NCI-H146 (cell line): ENCODE results near the gene SEC63.
A peak's percentile ranks its signal among the peaks of the same experiment; 100 is the strongest.
"Not testable (repeated sequence)": the region's sequence is repeated elsewhere in the genome, so short reads cannot be mapped to it uniquely, and the experiment has no call there.

ENCODE experiments used
- DNase-seq: peaks from one replicate; lab custom pipeline; 2025; lab: John Stamatoyannopoulos, UW

Gene SEC63

DNA sequence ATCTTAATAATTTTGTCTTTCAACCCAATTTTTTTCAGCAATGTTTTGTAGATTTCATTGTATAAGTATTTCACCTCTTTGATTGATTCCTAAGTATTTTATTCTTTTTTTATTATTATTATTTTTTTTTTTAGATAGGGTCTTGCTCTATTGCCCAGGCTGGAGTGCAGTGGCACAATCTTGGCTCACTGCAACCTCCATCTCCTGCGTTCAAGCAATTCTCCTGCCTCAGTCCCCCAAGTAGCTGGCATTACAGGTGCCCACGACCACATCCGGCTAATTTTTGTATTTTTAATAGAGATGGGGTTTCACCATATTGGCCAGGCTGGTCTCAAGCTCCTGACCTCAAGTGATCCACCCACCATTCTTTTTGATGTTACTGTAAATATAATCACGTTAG lies 97.0 kb downstream of the SEC63 start:
- DNase-seq, result not testable (repeated sequence)

DNA sequence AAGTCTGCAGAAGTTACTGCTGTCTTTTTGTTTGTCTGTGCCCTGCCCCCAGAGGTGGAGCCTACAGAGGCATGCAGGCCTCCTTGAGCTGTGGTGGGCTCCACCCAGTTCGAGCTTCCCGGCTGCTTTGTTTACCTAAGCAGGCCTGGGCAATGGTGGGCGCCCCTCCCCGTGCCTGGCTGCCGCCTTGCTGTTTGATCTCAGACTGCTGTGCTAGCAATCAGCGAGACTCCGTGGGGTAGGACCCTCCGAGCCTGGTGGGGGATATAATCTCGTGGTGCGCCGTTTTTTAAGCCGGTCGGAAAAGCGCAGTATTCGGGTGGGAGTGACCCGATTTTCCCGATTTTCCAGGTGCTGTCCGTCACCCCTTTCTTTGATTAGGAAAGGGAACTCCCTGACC lies 97.9 kb downstream of the SEC63 start:
- DNase-seq, result peak; percentile 29

DNA sequence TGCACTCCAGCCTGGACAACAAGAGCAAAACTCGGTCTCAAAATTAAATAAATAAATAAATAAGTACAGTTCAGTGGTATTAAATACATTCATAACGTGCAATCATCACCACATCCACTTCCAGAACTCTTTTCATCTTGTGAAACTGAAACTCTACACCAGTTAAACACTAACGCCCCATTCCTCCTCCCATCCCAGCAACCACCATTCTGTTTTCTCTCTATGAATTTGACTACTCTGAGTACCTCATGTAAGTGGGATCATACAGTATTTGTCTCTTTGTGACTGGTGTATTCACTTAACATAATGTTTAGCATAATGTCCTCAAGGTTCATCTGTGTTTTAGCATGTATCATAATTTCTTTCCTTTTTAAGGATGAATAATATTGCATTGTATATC lies 104.8 kb downstream of the SEC63 start:
- no peak for DNase-seq

DNA sequence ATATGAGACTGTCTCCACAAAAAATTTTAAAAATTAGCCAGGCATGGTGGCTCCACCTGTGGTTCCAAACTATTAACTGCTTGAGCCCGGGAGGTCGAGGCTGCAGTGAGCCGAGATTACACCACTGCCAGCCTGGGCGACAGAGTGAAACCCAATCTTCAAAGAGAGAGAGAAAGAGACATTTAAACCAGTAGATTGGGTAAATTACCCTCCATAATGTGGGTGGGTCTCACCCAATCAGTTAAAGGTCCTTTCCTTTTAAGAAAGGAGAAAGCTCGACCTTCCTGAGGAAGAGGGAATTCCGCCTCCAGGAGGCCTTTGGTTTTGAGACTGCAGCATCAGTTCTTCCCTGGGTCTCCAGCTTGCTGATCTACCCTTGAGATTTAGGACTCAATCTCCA lies 108.7 kb downstream of the SEC63 start:
- DNase-seq, result no peak

DNA sequence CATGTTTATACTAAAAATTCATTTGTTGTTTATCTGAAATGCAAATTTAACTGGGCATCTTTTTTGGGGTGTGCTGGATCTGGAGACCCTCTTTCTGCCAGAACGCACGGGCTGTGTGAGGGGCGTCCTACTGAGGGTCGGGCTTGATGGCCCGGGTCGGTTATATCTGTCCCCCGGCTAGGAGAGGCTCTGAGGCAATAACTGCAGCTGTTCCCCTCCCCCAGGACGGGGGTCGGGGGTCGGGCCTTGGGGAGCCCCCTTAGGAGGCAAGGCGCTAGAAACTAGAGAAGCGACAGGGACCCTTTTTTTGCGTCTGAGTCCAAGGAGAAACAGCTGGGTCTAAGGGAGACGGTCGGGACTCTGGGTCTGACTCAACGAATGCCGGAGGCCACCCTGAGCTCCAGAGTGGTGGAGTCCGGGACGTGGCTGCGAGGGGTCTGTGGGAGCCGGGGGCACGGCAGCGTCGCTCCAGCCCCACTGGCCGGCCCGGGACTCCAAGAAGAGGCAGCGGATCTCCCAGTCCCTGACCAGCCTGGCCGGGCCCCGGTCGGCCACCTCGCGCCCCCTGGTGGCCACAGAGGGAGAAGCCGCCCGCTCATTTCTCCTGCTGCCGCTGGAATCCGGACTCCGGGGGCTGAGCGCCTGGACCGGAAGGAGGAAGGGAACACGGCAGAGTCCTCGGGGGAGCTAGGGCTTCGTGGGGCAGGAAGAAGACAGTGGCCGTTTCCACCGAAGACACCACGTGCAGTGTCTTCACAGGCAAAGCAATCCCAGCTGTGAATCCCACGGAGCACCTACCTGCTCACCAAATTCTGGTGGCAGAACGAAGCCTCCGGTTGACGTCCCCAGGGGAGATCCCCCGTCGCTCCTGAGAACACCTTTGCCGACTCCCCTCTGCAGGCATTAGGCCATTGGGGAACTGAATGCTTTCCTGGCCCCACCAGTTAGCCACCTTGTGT lies 109.9 kb downstream of the SEC63 start:
- DNase-seq, result peak; percentile 84

GRCh38 chr6:107846262-107846795 lies 111.7 kb downstream of the SEC63 start:
- no peak for DNase-seq

DNA sequence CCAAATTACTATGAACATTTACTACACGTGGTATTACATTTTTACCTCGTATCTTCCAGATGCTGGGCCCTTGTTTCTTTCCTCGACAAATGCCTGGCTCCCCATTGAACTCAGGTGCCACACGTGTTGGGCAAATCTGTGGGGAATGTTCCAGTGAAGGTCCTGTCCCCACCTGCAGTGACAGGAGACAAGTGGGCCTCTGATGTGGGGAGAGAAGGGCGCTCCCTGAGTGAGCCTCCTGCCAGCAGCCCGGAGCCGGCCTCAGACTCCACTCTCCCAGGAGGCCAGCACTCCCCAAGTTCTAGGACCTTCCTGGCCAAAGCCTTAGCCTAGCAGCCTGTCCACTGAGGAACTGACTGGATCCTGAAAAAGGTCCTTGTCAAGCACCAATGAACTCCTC lies 112.2 kb downstream of the SEC63 start:
- DNase-seq, result no peak

DNA sequence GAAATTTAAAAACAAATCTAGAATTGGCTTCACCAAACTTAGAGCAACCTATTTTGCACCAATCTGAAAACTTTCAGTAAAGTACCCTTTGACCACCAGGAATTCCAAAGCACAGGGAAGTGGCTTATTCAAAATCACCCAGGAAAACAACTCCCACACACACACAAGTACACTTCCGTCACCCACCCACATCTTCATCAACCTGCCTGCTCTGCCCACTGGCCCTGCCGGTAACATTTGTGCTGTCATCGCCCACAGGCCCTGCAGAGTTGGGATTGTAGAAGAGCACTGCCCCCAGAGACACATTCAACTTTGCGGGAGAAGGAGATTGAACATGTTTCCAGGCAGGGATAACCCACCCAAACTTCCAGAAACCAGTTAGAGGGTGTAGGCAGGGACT lies 114.6 kb downstream of the SEC63 start:
- no peak for DNase-seq

DNA sequence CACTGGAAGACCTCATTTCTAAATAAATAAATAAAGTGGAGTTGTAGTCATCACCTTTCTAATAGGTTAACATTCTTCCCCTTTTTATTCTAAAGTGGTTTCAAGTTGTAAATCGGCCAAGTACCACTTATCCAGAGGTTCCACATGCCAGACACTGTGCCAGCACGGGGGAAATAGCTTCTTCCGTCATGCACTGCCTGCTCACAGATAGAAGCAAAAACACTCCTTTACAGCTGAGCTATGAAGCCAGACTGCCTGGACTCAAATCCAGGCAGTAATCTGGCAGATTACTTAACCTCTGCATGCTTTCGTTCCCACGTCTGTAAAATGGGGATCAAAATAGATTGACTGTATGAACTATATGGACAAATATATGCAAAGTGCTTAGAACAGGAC lies 116.7 kb downstream of the SEC63 start:
- no peak for DNase-seq

GRCh38 chr6:107840636-107841274 lies 117.3 kb downstream of the SEC63 start:
- no peak for DNase-seq

GRCh38 chr6:107833136-107833535 lies 124.9 kb downstream of the SEC63 start:
- DNase-seq, result no peak

DNA sequence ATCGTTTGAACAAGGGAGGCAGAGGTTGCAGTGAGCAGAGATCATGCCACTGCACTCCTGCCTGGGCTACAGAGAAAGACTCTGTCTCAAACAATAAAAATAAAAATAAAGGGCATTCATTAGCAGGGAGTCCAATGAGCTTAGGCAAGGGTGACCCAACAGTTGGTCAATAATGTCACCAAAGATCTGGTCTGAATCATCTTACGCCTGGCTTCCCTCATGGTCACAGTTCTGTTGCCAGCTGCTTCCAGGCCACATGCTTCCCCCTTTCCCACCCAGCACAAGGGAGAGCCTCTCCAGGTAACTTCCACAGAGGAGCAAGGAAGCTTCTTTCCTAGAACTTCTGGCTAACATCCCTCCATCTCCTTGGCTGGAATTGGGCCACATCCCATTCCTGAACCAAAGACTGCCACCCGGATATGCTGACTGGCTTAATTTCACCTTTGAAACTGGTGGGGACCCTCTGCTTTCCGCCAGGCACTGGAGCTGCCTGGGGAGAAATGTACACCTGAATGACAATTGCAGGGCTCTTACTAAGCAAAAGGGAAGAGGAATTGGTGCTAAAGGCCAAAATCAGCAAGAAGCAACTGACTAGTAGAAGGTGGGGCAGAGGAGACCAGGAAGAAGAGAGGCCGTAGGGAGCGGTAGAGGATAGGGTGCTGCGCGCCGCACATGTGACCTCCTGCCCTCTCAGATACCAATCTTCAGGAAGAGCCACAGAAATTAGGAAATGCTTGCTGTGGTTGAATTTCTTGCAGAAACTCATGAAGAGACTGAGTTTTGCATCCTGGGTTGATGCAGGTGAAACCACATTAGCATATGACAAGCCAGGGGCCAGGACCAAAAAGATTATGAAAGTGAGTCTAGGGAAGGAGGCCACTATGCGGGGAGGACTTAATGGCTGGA lies 125.6 kb downstream of the SEC63 start:
- no peak for DNase-seq

DNA sequence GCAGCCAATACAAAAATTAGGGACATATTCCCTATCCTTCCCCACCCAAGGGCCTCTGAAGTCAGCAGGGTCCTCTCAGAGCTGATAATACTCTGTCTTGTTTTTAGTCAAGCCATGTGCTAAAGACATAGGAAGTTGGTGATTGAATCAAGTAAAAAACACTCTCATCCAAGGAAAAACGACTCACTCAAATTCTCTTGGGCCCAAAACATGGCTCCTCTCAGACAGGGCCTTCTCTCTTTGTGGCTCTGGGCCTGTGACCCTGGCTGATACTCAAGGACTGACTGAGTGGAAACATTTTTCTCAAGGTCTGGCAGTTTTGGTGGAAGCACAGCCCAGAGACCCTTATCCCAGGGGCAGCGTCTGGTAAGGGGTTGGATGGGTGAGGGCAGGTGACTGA lies 127.9 kb downstream of the SEC63 start:
- no peak for DNase-seq

DNA sequence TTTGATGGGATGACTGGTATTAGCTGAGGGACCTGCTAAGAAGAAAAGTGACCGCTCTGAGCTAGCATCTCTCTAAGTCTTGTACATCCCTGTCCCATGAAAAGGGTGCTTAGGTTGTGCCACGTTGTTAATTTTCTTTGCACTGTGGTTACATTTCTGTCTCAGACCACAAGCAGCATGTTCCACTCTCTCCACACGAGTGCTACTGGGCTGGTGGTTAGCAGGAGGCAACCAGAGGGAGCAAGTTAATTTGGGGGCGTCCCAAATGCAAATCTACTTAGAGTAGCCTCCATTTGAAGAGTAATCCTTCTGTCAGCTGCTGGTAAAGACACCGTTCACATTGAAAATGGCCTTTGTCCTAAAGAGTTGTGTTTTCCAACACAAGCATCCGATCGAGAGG lies 130.5 kb downstream of the SEC63 start:
- no peak for DNase-seq

GRCh38 chr6:107823047-107823557 lies 134.9 kb downstream of the SEC63 start:
- no peak for DNase-seq

GRCh38 chr6:107822176-107823046 lies 135.6 kb downstream of the SEC63 start:
- DNase-seq, result no peak

- DNase-seq, result no peak
Measured at GRCh38 chr6:107821591-107821990, 136.4 kb downstream of the SEC63 start.

DNA sequence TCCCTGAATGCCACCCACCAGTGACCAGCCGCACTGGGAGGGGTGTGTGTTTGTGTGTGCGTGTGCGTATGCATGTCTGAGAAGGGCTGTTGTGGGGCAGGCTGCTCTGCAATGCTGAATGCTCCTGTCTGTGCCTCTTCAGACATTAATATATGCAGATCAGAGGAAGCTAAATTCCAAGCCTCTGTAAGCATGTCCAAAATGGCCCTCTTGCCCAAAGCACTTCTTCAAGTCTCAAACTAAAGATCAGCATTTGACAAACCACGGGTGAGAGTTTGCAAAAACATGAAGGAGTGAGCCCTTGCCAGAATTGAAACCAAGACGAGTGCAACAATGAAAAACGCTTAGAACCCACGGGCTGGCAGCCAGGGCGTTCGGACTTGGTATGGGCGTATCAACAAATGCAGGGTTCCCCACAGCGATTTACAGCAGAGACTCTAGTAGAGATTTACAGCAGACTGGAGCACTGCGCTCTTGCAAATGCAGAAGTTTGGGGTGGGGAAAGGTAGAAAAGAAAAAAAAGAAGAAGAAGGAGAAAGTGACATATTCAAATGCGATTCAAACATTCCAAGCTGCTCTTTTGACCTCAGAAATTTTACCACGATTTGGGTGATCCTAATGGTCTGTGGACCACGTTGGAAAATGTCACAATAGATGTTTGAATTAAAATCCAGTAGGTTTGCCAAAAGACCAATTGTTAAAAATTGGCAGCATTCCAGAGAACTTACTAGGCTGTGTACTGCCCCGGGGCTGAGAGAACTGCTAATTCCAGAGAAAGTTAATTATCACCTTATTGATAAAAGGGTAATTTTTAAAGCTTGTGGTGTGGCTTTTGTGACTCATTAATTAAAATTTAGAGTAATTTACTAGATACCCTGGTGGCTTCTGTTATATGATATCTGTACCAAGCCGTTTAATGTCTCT lies 137.4 kb downstream of the SEC63 start:
- DNase-seq, result peak; percentile 93

DNA sequence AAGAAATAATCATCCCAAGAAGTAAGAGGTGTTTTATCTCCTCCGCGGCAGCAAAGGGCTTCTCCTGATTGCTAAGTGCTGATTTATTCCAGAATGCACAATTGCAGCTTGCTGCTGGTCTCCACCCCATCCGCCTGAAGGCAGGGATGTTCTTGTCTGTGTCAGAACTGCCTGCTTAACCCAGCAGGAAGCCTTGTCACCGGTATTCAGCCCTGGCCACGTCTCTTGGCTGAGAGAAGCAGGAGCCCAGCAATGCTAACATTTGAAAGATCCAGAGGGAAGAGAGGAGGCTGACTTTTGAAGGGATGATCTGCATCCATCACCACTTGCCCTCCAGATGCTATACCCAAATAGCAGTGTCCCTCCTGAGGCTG lies 138.1 kb downstream of the SEC63 start:
- DNase-seq, result peak; percentile 82

DNA sequence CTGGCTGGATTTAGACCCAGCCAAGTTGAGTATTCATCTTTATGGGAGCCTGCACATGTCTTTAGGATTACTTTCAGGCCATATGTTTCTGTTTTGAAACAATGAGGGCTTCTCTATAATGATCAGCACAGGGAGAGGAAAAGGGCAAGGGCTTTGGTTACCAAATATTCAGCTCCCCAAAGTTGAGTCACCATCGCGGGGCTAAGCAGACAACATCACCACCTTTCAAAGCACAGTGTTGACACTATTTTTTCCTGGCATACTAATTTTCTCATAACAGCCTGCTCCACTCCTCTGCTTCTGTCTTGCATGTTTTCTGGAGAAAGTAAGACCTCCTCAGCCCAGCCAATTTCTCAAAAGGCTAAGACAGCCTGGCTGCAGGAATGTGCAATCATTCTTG lies 138.8 kb downstream of the SEC63 start:
- DNase-seq, result no peak
